Gastroesophageal sphincter (tissue), 3 donors: ENCODE data around the gene ZNF74.

Experiments
- EP300 ChIP-seq: sonication (generic); formaldehyde crosslinking; IDR thresholded peaks from one replicate; pipeline ENCODE4 v1.6.1; 2017; ENCODE audit warnings: antibody characterized with exemption, mild to moderate bottlenecking
- POLR2A ChIP-seq, 2 donors: fragments of 450-650 bp; IDR thresholded peaks; one replicate each; pipeline ENCODE4 v1.6.1; 2017; ENCODE audit warnings: antibody characterized with exemption in 2 of 2, mild to moderate bottlenecking in 2 of 2, moderate library complexity in 1 of 2
- POLR2AphosphoS5 ChIP-seq: sonication (generic); formaldehyde crosslinking; IDR thresholded peaks from one replicate; pipeline ENCODE4 v1.6.1; 2017; ENCODE audit warnings: antibody characterized with exemption
- TF ChIP-seq, protein P1 (sequence below), 4 experiments: fragments of 200-600 bp in 2 of 4; fragments of 450-650 bp in 2 of 4; sonication (generic) in 1 of 4; IDR thresholded peaks; one replicate each; pipeline ENCODE4 v1.5.1; 2017 to 2019; ENCODE audit warnings: antibody characterized with exemption in 4 of 4, mild to moderate bottlenecking in 2 of 4, moderate library complexity in 2 of 4

GRCh38 chr22:20424932-20425565, 31.1 kb downstream of the ZNF74 start:
- TF ChIP-seq, protein P1, sequence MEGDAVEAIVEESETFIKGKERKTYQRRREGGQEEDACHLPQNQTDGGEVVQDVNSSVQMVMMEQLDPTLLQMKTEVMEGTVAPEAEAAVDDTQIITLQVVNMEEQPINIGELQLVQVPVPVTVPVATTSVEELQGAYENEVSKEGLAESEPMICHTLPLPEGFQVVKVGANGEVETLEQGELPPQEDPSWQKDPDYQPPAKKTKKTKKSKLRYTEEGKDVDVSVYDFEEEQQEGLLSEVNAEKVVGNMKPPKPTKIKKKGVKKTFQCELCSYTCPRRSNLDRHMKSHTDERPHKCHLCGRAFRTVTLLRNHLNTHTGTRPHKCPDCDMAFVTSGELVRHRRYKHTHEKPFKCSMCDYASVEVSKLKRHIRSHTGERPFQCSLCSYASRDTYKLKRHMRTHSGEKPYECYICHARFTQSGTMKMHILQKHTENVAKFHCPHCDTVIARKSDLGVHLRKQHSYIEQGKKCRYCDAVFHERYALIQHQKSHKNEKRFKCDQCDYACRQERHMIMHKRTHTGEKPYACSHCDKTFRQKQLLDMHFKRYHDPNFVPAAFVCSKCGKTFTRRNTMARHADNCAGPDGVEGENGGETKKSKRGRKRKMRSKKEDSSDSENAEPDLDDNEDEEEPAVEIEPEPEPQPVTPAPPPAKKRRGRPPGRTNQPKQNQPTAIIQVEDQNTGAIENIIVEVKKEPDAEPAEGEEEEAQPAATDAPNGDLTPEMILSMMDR (IDR thresholded peaks at IDR 0.05): no peak
- TF ChIP-seq EP300 (no peak), POLR2AphosphoS5 (no peak), POLR2A (IDR thresholded peaks at IDR 0.05) (no peak)
